ENCODE results near the gene NAALADL1. TPM values are rescaled to one million over a fixed set of nuclear protein-coding genes. Genes with fewer than 3 reads are reported as not detected.
A peak's percentile ranks its signal among the peaks of the same experiment; 100 is the strongest.

Gene NAALADL1
- total RNA-seq, 1 experiment from 2014 or later = 0.23 TPM

DNA sequence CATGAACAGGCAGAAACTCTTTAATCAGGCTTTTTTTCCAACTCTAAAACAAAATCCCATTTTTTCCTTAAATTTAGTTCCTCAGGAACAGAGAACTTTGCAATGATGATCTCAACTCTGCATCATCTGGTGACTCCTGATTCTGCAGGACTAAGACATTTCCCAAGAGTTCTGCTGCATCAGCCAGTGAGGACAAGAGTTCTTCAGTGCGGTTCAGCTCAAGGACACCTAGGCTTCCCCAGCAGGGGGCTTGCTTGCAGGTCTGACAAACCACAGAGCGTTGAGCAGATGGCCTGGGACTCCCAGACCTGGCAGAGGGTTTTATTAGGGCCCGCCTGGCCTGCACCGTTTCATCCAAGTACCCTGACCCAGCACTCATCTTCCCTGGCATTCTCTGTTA is 19.1 kb upstream of the NAALADL1 start:
- Histone ChIP-seq H3K4me1 (peaks cover under 1% of the 10 kb centered on the region; the same call in 1 of the 2 replicates), H3K36me3 (ENCODE audit: control insufficient read depth, insufficient read depth, low read length) (peaks cover 6% of the 10 kb centered on the region; the same call in 1 of the 2 replicates), H3K9me3 (no peaks in the 10 kb centered on the region), H3K4me3 (ENCODE audit: low read depth, low read length) (no peak overlapping the region), H3K27me3 (replicated peaks; ENCODE audit: control insufficient read depth, insufficient read depth, low read length) (no peaks in the 10 kb centered on the region)
- CTCF ChIA-PET = interaction anchor here (0.6 kb wide), 1 partner anchor 63 kb away, joined by 3 read pairs; the partner anchor contains the start of gene ARL2
- peaks cover 66% of the 10 kb centered on the region for H3K36me3 Mint-ChIP-seq (ENCODE audit: insufficient read depth, unreplicated experiment)
- DNase-seq = peak in 1 of 2 experiments; percentile 49
- H3K27ac Mint-ChIP-seq (ENCODE audit: unreplicated experiment) = peak overlapping the region; percentile 32
- intact Hi-C loops (cut with micrococcal nuclease; ENCODE audit: unreplicated experiment) = loop anchor here (5.0 kb wide), 1 partner anchor 35 kb away; the partner anchor contains the start of gene SAC3D1
- POLR2A ChIA-PET = no interaction called here
- H3K4me1 Mint-ChIP-seq (ENCODE audit: low read depth, unreplicated experiment) = peaks cover 12% of the 10 kb centered on the region
- TF ChIP-seq, protein P1, sequence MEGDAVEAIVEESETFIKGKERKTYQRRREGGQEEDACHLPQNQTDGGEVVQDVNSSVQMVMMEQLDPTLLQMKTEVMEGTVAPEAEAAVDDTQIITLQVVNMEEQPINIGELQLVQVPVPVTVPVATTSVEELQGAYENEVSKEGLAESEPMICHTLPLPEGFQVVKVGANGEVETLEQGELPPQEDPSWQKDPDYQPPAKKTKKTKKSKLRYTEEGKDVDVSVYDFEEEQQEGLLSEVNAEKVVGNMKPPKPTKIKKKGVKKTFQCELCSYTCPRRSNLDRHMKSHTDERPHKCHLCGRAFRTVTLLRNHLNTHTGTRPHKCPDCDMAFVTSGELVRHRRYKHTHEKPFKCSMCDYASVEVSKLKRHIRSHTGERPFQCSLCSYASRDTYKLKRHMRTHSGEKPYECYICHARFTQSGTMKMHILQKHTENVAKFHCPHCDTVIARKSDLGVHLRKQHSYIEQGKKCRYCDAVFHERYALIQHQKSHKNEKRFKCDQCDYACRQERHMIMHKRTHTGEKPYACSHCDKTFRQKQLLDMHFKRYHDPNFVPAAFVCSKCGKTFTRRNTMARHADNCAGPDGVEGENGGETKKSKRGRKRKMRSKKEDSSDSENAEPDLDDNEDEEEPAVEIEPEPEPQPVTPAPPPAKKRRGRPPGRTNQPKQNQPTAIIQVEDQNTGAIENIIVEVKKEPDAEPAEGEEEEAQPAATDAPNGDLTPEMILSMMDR (IDR thresholded peaks at IDR 0.05; ENCODE audit: insufficient read depth in 1 of 2, low read depth in 1 of 2, low read length in 1 of 2, severe bottlenecking in 1 of 2, unreplicated experiment in 1 of 2) = no peak
- H3K27me3 Mint-ChIP-seq (ENCODE audit: insufficient read depth, unreplicated experiment) = no peaks in the 10 kb centered on the region
- H3K4me3 Mint-ChIP-seq (ENCODE audit: unreplicated experiment) = no peak overlapping the region
- BruUV-seq (replicated peaks) = no TSS peak
- no peaks in the 10 kb centered on the region for H3K9me3 Mint-ChIP-seq (ENCODE audit: unreplicated experiment)

DNA sequence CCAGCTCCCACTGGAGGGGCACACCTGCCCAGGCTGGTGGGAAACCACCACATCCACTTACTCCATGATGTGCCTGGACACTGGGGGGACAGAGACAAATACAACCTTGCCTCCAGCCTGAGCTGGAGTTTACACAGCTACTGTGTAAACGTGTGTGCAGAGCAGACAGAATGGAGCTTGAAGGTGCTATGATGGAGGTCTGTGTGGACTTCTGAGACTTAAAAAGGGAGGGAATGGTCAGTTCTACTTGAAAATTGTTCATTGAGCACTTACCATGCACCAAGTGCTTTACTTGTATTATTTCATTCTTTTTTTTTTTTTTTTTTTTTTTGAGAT is 14.2 kb upstream of the NAALADL1 start:
- peaks cover 3% of the 10 kb centered on the region; the same call in 1 of the 2 replicates for H3K36me3 ChIP-seq (ENCODE audit: control insufficient read depth, insufficient read depth, low read length)
- ChIA-PET POLR2A (no interaction called here), CTCF (no interaction called here)
- Mint-ChIP-seq H3K27me3 (ENCODE audit: insufficient read depth, unreplicated experiment) (no peaks in the 10 kb centered on the region), H3K27ac (ENCODE audit: unreplicated experiment) (no peak overlapping the region), H3K4me1 (ENCODE audit: low read depth, unreplicated experiment) (no peaks in the 10 kb centered on the region), H3K36me3 (ENCODE audit: insufficient read depth, unreplicated experiment) (peaks cover 23% of the 10 kb centered on the region), H3K9me3 (ENCODE audit: unreplicated experiment) (no peaks in the 10 kb centered on the region), H3K4me3 (ENCODE audit: unreplicated experiment) (no peak overlapping the region)
- TF ChIP-seq, protein P1 (IDR thresholded peaks at IDR 0.05; ENCODE audit: insufficient read depth in 1 of 2, low read depth in 1 of 2, low read length in 1 of 2, severe bottlenecking in 1 of 2, unreplicated experiment in 1 of 2) = no peak
- H3K4me1 ChIP-seq = no peaks in the 10 kb centered on the region
- no peaks in the 10 kb centered on the region for H3K27me3 ChIP-seq (replicated peaks; ENCODE audit: control insufficient read depth, insufficient read depth, low read length)
- no peak overlapping the region for H3K4me3 ChIP-seq (ENCODE audit: low read depth, low read length)
- intact Hi-C loops (cut with micrococcal nuclease; ENCODE audit: unreplicated experiment) = no loop called here
- no peak for DNase-seq
- no peaks in the 10 kb centered on the region for H3K9me3 ChIP-seq
- BruUV-seq (replicated peaks) = no TSS peak

DNA sequence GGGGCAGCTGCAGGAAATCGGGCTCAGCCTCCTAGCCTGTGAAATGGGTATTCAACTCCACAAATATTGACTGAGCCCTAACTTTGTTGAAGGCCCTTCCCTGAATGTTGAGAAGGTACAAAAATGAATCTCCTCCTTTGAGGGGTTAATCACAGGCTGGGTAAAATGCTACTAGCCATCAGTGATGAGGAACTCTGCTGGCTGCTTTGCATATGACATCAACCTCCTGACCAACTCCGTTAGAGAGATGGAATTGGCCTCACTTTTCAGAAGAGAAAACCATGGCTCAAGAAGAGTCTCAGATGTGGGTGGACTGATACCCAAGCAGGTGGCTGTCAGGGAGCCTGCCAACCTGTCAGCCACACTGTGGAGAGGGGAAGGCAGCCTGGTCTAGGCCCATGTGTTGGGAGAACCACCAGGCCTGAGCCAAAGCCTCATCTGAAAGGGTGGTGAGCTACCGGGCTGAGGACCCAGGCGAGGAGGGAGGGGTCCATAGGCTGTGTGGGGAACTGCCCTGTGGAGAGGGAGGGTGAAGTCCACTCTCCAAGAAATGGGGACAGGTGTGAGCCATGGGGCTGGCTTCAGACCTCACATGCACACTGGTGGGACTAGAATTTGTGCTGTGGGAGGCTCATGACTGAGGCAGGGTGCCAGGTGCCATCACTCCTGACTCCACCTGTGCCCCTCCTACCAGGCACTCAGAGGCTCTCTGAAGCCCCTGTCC is 13.7 kb upstream of the NAALADL1 start:
- DNase-seq = no peak
- no peaks in the 10 kb centered on the region for H3K4me1 ChIP-seq
- TF ChIP-seq, protein P1 (IDR thresholded peaks at IDR 0.05; ENCODE audit: insufficient read depth in 1 of 2, low read depth in 1 of 2, low read length in 1 of 2, severe bottlenecking in 1 of 2, unreplicated experiment in 1 of 2) = no peak
- H3K4me1 Mint-ChIP-seq (ENCODE audit: low read depth, unreplicated experiment) = no peaks in the 10 kb centered on the region
- no TSS peak for BruUV-seq (replicated peaks)
- H3K36me3 ChIP-seq (ENCODE audit: control insufficient read depth, insufficient read depth, low read length) = peaks cover 1% of the 10 kb centered on the region; the same call in 1 of the 2 replicates
- intact Hi-C loops (cut with micrococcal nuclease; ENCODE audit: unreplicated experiment) = no loop called here
- no peak overlapping the region for H3K27ac Mint-ChIP-seq (ENCODE audit: unreplicated experiment)
- H3K36me3 Mint-ChIP-seq (ENCODE audit: insufficient read depth, unreplicated experiment) = peaks cover 18% of the 10 kb centered on the region
- no peak overlapping the region for H3K4me3 ChIP-seq (ENCODE audit: low read depth, low read length)
- no peaks in the 10 kb centered on the region for H3K27me3 Mint-ChIP-seq (ENCODE audit: insufficient read depth, unreplicated experiment)
- H3K9me3 ChIP-seq = no peaks in the 10 kb centered on the region
- ChIA-PET CTCF (interaction anchor here (0.5 kb wide), 1 partner anchor 286 kb away, joined by 3 read pairs; no protein-coding TSS in a partner anchor), POLR2A (no interaction called here)
- H3K4me3 Mint-ChIP-seq (ENCODE audit: unreplicated experiment) = no peak overlapping the region
- no peaks in the 10 kb centered on the region for H3K27me3 ChIP-seq (replicated peaks; ENCODE audit: control insufficient read depth, insufficient read depth, low read length)
- H3K9me3 Mint-ChIP-seq (ENCODE audit: unreplicated experiment) = no peaks in the 10 kb centered on the region
